Lower leg skin (tissue), 4 donors: ENCODE results near the gene TNFRSF13B. TPM values are rescaled to one million over a fixed set of nuclear protein-coding genes. Genes with fewer than 3 reads are reported as not detected.

ENCODE experiments used
- DNase-seq, 2 donors: peaks; one replicate each; pipeline ENCODE4 v3.0.0-alpha.2; 2019; ENCODE audit warnings: low spot score in 2 of 2
- H3K4me3 ChIP-seq: fragments of 200-600 bp; sonication (generic); 2 replicates; pipeline ENCODE4 v1.5.1; 2017; ENCODE audit warnings: mild to moderate bottlenecking, low read depth; ENCODE audit not compliant: poor library complexity, severe bottlenecking
- POLR2A ChIP-seq, 2 donors: fragments of 450-650 bp; IDR thresholded peaks; one replicate each; pipeline ENCODE4 v1.6.1; 2016 to 2017; ENCODE audit warnings: antibody characterized with exemption in 2 of 2, mild to moderate bottlenecking in 1 of 2, moderate library complexity in 1 of 2
- WGBS, 2 donors: methylation state at CpG; one replicate each; pipeline ENCODE4 v1.1.5; 2018; 5-methylcytosine and 5-hydroxymethylcytosine counted together
- intact Hi-C: fragments of 100-400 bp; cut with DNase I; formaldehyde crosslinking; loops from one replicate; pipeline ENCODE4 v1.15.0; 2023; ENCODE audit warnings: low total_unique reads
- total RNA-seq, 4 donors: library from RNA; depleted of rRNA; stranded (reverse); fragments of >200 nt; gene quantifications; one replicate each; pipeline ENCODE4 v1.1.0, GENCODE V29; 2016
- TF ChIP-seq, protein P1 (sequence below), 3 donors: fragments of 450-650 bp; IDR thresholded peaks; one replicate each; pipeline ENCODE4 v1.5.1; 2016; ENCODE audit warnings: antibody characterized with exemption in 3 of 3, mild to moderate bottlenecking in 3 of 3, moderate library complexity in 2 of 3

TNFRSF13B gene
- total RNA-seq, 4 donors from 2014 or later = not detected

DNA sequence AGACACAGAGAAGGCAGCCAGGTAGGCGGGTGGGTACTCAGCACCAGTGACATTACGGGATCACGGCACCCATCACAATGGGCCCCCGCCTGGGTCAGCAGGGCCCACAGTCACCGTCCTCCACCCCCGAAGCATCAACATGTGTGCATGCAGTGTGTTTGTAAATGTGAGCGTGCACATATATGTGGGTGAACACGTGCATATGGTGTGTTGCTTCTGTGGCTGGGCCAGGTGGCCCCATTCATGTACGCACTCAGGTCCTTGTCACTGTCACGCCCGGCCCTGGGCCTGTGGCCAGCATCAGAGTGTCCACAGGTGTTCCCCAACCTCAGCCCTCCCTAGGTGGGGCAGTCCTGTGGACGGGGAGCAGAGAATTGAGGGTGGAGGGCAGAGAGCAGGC lies 37.1 kb downstream of the TNFRSF13B start:
- H3K4me3 ChIP-seq = no peak overlapping the region
- intact Hi-C loops = no loop called here
- WGBS, 2 donors = 94 to 95% methylated on average over 12 of the region's 12 CpGs
- TF ChIP-seq, protein P1, sequence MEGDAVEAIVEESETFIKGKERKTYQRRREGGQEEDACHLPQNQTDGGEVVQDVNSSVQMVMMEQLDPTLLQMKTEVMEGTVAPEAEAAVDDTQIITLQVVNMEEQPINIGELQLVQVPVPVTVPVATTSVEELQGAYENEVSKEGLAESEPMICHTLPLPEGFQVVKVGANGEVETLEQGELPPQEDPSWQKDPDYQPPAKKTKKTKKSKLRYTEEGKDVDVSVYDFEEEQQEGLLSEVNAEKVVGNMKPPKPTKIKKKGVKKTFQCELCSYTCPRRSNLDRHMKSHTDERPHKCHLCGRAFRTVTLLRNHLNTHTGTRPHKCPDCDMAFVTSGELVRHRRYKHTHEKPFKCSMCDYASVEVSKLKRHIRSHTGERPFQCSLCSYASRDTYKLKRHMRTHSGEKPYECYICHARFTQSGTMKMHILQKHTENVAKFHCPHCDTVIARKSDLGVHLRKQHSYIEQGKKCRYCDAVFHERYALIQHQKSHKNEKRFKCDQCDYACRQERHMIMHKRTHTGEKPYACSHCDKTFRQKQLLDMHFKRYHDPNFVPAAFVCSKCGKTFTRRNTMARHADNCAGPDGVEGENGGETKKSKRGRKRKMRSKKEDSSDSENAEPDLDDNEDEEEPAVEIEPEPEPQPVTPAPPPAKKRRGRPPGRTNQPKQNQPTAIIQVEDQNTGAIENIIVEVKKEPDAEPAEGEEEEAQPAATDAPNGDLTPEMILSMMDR (IDR thresholded peaks at IDR 0.05) = no peak
- no peak for TF ChIP-seq POLR2A (IDR thresholded peaks at IDR 0.05)
- DNase-seq = no peak

DNA sequence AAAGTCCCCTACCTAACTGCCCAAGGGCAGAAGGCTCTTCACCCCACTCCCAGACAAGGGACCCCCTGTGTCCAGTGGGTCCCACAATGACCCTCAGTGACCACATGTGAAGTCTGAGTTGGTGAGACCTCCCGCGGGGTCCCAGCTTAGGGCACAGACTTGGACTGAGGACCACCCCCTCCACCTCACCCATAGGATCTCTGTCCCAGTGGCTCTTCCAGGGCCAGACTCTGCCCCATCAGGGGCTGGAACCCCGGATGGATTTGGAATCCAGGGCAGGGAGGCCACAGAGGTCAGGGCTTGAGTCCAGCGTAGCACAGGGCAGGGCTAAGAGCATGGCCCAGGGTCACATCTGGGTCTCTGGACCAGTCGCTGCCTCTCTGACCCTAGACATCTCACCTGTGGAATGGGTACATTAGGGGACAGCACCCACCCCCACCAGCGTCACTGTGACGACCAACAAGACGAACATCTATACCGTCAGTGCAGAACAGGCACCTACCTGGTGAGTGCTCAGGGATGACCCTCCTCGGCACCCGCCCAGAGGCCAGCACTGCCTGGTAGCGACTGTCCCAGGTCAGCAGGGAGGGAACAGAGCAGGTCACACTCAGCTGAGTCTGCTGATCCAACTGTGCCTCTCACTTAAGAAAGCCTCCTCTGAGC lies 37.7 kb downstream of the TNFRSF13B start:
- H3K4me3 ChIP-seq = no peak overlapping the region
- WGBS, 2 donors = 95% methylated on average over 9 to 10 of the region's 12 CpGs
- DNase-seq = peak in 1 of 2 donors; percentile 53
- intact Hi-C loops = no loop called here
- TF ChIP-seq, protein P1 (IDR thresholded peaks at IDR 0.05) = no peak
- no peak for TF ChIP-seq POLR2A (IDR thresholded peaks at IDR 0.05)

DNA sequence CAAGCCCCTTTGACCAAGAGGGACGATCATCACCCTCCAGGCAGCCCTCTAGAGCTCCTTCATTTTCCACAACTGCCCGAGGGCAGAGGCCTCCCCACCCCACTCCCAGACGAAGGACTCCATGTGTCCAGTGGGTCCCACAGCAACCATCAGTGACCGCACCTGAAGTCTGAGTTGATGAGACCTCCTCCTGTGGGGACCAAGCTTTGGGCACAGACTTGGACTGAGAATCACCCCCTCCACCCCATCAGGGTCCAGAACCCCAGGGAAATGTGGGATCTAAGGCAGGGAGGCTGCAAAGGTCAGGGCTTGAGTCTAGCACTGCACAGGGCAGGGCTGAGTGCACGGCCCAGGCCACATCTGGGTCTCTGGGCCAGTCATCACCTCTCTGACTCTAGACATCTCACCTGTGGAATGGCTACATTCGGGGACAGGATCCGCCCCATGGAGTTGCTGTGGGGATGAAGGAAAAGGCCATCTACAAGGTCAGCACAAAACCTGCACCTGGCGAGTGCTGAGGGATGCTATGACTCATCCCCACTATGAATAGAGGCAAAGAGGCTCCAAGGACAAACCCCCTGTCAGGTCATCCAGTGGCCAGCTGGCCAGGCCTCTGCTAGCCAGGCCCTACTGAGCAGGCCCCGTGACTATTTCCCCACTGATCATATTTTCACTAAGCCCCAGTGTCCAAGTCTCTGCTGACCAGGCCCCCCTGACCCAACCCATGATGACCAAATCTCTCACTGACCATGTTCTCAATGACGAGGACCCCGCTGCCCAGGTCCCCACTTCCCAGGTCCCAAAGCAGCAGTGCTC lies 38.4 kb downstream of the TNFRSF13B start:
- H3K4me3 ChIP-seq = no peak overlapping the region
- intact Hi-C loops = no loop called here
- WGBS, 2 donors = 88 to 89% methylated on average over 10 to 11 of the region's 11 CpGs
- peak in 1 of 2 donors; percentile 73 for DNase-seq
- no peak for TF ChIP-seq POLR2A (IDR thresholded peaks at IDR 0.05)
- TF ChIP-seq, protein P1 (IDR thresholded peaks at IDR 0.05) = no peak

DNA sequence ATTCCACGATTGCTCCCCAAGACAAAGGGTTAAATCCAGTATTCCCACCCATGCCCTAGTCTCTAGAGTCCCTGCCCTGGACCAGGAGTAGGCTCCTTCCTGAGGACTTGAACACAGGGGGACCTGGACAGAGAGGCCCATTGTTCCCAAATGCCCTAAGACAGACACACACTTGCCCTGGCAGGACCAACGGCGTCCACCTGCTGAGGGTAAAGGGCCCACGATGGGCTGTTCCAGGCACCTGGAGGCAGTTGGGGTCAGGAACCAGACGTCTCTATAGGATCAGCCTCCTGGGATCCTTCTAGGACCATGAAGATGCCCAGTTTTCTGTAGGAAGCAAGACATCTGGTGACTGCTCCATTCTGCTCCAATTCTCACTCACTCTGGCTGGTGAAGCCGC lies 39.3 kb downstream of the TNFRSF13B start:
- WGBS, 2 donors = 79 to 90% methylated on average over 6 of the region's 6 CpGs
- DNase-seq = no peak
- intact Hi-C loops = no loop called here
- TF ChIP-seq, protein P1 (IDR thresholded peaks at IDR 0.05) = no peak
- TF ChIP-seq POLR2A (IDR thresholded peaks at IDR 0.05) = no peak
- no peak overlapping the region for H3K4me3 ChIP-seq

DNA sequence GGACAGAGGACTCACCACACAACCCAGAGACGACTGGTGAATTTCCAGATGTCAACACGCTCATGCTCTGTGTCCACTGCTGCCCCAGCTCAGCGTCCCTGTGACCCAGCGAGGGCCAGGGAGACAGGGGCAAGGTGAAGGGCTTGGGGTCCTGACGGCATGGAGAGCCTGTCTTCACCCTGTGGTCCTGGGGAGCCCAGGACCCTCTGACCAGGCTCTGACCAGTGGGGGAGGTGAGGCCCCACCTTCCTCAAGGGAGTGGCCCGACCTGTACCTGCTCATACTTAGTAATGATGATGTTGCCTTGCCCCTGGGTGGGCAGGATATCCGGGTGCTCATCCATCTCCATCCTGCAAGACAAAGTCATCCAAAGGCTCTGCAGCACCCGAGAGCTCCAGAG lies 39.8 kb downstream of the TNFRSF13B start:
- TF ChIP-seq, protein P1 (IDR thresholded peaks at IDR 0.05) = no peak
- no peak for TF ChIP-seq POLR2A (IDR thresholded peaks at IDR 0.05)
- intact Hi-C loops = no loop called here
- no peak overlapping the region for H3K4me3 ChIP-seq
- WGBS, 2 donors = 78 to 83% methylated on average over 5 to 8 of the region's 8 CpGs
- DNase-seq = no peak
